GM18867 (cell line): ENCODE measurements around the gene ZMIZ1.

Source experiments
- ATAC-seq: cut with Tn5 transposase; IDR thresholded peaks from one replicate; pipeline ENCODE4 v1.9.1; 2021; ENCODE audit warnings: mild to moderate bottlenecking, moderate library complexity; ENCODE audit not compliant: unreplicated experiment

ZMIZ1 gene

GRCh38 chr10:79224263-79224949, 155.6 kb downstream of the ZMIZ1 start:
- no peak for ATAC-seq

- no peak for ATAC-seq
Measured at GRCh38 chr10:79224992-79225391, 156.2 kb downstream of the ZMIZ1 start.

- ATAC-seq = no peak
Measured at GRCh38 chr10:79226391-79227245, 157.9 kb downstream of the ZMIZ1 start.

- ATAC-seq = no peak
Measured at GRCh38 chr10:79229071-79229541, 160.3 kb downstream of the ZMIZ1 start.

GRCh38 chr10:79229830-79230327, 161.1 kb downstream of the ZMIZ1 start:
- ATAC-seq = no peak

GRCh38 chr10:79230328-79230830, 161.6 kb downstream of the ZMIZ1 start:
- no peak for ATAC-seq

- no peak for ATAC-seq
Measured at GRCh38 chr10:79230850-79231249, 162.1 kb downstream of the ZMIZ1 start.

- no peak for ATAC-seq
Measured at GRCh38 chr10:79231908-79232307, 163.1 kb downstream of the ZMIZ1 start.

GRCh38 chr10:79232864-79233263, 164.1 kb downstream of the ZMIZ1 start:
- no peak for ATAC-seq

- no peak for ATAC-seq
Measured at GRCh38 chr10:79234391-79235315, 165.9 kb downstream of the ZMIZ1 start.

- ATAC-seq = no peak
Measured at GRCh38 chr10:79235765-79236432, 167.1 kb downstream of the ZMIZ1 start.

GRCh38 chr10:79236433-79236765, 167.6 kb downstream of the ZMIZ1 start:
- ATAC-seq = no peak

- no peak for ATAC-seq
Measured at GRCh38 chr10:79237454-79238157, 168.8 kb downstream of the ZMIZ1 start.

GRCh38 chr10:79238158-79238520, 169.4 kb downstream of the ZMIZ1 start:
- ATAC-seq = no peak

- no peak for ATAC-seq
Measured at GRCh38 chr10:79238606-79239005, 169.8 kb downstream of the ZMIZ1 start.

GRCh38 chr10:79239275-79239779, 170.6 kb downstream of the ZMIZ1 start:
- no peak for ATAC-seq

GRCh38 chr10:79239924-79240581, 171.3 kb downstream of the ZMIZ1 start:
- ATAC-seq = no peak

- no peak for ATAC-seq
Measured at GRCh38 chr10:79241629-79241989, 172.8 kb downstream of the ZMIZ1 start.

GRCh38 chr10:79241990-79242619, 173.3 kb downstream of the ZMIZ1 start:
- no peak for ATAC-seq
